22Rv1 (cell line): ENCODE data around the gene RET.

ENCODE experiments used
- CTCF ChIP-seq: fragments of 450-650 bp; IDR thresholded peaks from 2 replicates; pipeline ENCODE4 v1.5.1; 2017; ENCODE audit warnings: mild to moderate bottlenecking
- ZFX ChIP-seq: fragments of 450-650 bp; IDR thresholded peaks from 2 replicates; pipeline ENCODE4 v1.6.1; 2017; ENCODE audit warnings: antibody characterized with exemption, borderline replicate concordance

GRCh38 chr10:43056568-43057011 is 20.3 kb upstream of the RET start:
- TF ChIP-seq CTCF = no peak
- no peak for TF ChIP-seq ZFX
